K562 (cell line): ENCODE results near the gene TMEM204. TPM values are rescaled to one million over a fixed set of nuclear protein-coding genes. Genes with fewer than 3 reads are reported as not detected.

Experiments
- CHD4 ChIP-seq: fragments of 200-600 bp; sonication (generic); IDR thresholded peaks from 3 replicates; pipeline ENCODE4 v1.6.1; 2012; ENCODE audit warnings: low read depth, mild to moderate bottlenecking, mixed read lengths, low read length, inconsistent platforms; ENCODE audit not compliant: insufficient read depth, insufficient replicate concordance, poor library complexity, severe bottlenecking
- CREBBP ChIP-seq: IDR thresholded peaks from one replicate; pipeline ENCODE4 v1.6.1; 2012; ENCODE audit warnings: low read depth, mild to moderate bottlenecking, control low read depth, inconsistent platforms, low read length
- DIDO1 ChIP-seq: fragments of 450-650 bp; IDR thresholded peaks from 2 replicates; pipeline ENCODE4 v1.6.1; 2016; ENCODE audit warnings: low read depth, missing biosample characterization, missing genetic modification characterization
- ETV1 ChIP-seq: fragments of 450-650 bp; conservative IDR thresholded peaks from 2 replicates; pipeline ENCODE4 v1.6.1; 2016; ENCODE audit warnings: missing genetic modification characterization, control low read depth, low read depth, missing compliant biosample characterization
- FOXP1 ChIP-seq: sonication (generic); formaldehyde crosslinking; IDR thresholded peaks from 2 replicates; pipeline ENCODE4 v1.8.0; 2022; ENCODE audit warnings: mild to moderate bottlenecking, missing genetic modification reagents
- FOXP4 ChIP-seq: sonication (generic); formaldehyde crosslinking; IDR thresholded peaks from 2 replicates; pipeline ENCODE4 v1.8.0; 2022; ENCODE audit warnings: mild to moderate bottlenecking, missing genetic modification reagents, borderline replicate concordance
- GTF2A2 ChIP-seq: IDR thresholded peaks from 2 replicates; pipeline ENCODE4 v1.6.1; 2016; ENCODE audit warnings: mild to moderate bottlenecking, missing genetic modification characterization, missing compliant biosample characterization
- MITF ChIP-seq: IDR thresholded peaks from 2 replicates; pipeline ENCODE4 v1.6.1; 2014; ENCODE audit warnings: antibody characterized with exemption
- MLX ChIP-seq, 2 experiments: fragments of 450-650 bp in 1 of 2; sonication (generic) in 1 of 2; formaldehyde crosslinking; conservative IDR thresholded peaks; 2 replicates each; pipeline versions ENCODE4 v1.4.0 to v1.8.1; 2020 to 2022; ENCODE audit warnings: mild to moderate bottlenecking in 1 of 2, missing genetic modification reagents in 1 of 2
- MTA2 ChIP-seq: fragments of 450-650 bp; IDR thresholded peaks from 2 replicates; pipeline ENCODE4 v1.6.1; 2016; ENCODE audit warnings: low read depth
- NR2C1 ChIP-seq, 2 experiments: fragments of 450-650 bp; IDR thresholded peaks; 2 replicates each; pipeline ENCODE4 v1.6.1; 2017; ENCODE audit warnings: mild to moderate bottlenecking in 2 of 2, antibody characterized with exemption in 1 of 2, inconsistent platforms in 1 of 2, missing compliant biosample characterization in 1 of 2, missing genetic modification characterization in 1 of 2
- PHB ChIP-seq: fragments of 250-450 bp; sonication (Bioruptor Pico); IDR thresholded peaks from 2 replicates; pipeline ENCODE4 v1.5.0; 2021
- POLR2G ChIP-seq: fragments of 200-400 bp; formaldehyde crosslinking; IDR thresholded peaks from 2 replicates; pipeline ENCODE4 v1.6.1; 2017; ENCODE audit warnings: low read depth, mild to moderate bottlenecking, antibody characterized with exemption, low read length, moderate library complexity
- SAP30 ChIP-seq: fragments of 200-600 bp; sonication (generic); IDR thresholded peaks from 2 replicates; pipeline ENCODE4 v1.6.1; 2012; ENCODE audit warnings: borderline replicate concordance, low read depth, mild to moderate bottlenecking, moderate library complexity, low read length, control low read depth, inconsistent platforms; ENCODE audit not compliant: insufficient read depth, poor library complexity, severe bottlenecking
- SMARCC2 ChIP-seq: fragments of 450-650 bp; IDR thresholded peaks from 2 replicates; pipeline ENCODE4 v1.6.1; 2017; ENCODE audit warnings: antibody characterized with exemption, moderate library complexity, mild to moderate bottlenecking, low read depth
- SMC3 ChIP-seq: conservative IDR thresholded peaks from 2 replicates; pipeline ENCODE4 v1.6.1; 2011; ENCODE audit warnings: low read depth, low read length, improper control_type of control experiment; ENCODE audit not compliant: insufficient read depth
- THAP7 ChIP-seq: fragments of 250-450 bp; sonication (Bioruptor Pico); IDR thresholded peaks from 2 replicates; pipeline ENCODE4 v1.5.0; 2021
- THRB ChIP-seq: fragments of 450-650 bp; formaldehyde crosslinking; conservative IDR thresholded peaks from 2 replicates; pipeline ENCODE4 v1.4.0; 2022; ENCODE audit warnings: mild to moderate bottlenecking, missing genetic modification characterization
- ZNF197 ChIP-seq: fragments of 200-800 bp; sonication (Bioruptor generic); IDR thresholded peaks from 2 replicates; pipeline ENCODE4 v1.6.1; 2016; ENCODE audit warnings: low read depth, missing genetic modification characterization, missing compliant biosample characterization
- ZNF696 ChIP-seq: fragments of 250-450 bp; sonication (Bioruptor Pico); conservative IDR thresholded peaks from 2 replicates; pipeline ENCODE4 v1.4.0; 2020; ENCODE audit warnings: mild to moderate bottlenecking, moderate library complexity
- polyA plus RNA-seq, 8 experiments: library from polyadenylated mRNA; depleted of rRNA in 4 of 8; stranded (reverse) in 5 of 8; unstranded in 3 of 8; fragments of >200 nt; fragmentation: Nextera tagmentation in 2 of 8; fragmentation: Illumina TruSeq in 1 of 8; extraction: Ambion mirVana in 2 of 8; extraction: Trizol in 1 of 8; gene quantifications; 2 replicates each; pipeline versions ENCODE4 v1.2.1 to v1.2.3, GENCODE V29; 2011 to 2014; ENCODE audit warnings: inconsistent platforms in 1 of 8, missing spikeins in 1 of 8
- total RNA-seq, 7 experiments: library from RNA; depleted of rRNA in 6 of 7; stranded (reverse); fragments of >200 nt in 6 of 7; fragmentation: Illumina TruSeq in 2 of 7; extraction: Trizol in 2 of 7; gene quantifications; 2 replicates each; pipeline versions ENCODE4 v1.2.1 to v1.2.3, GENCODE V29; 2011 to 2021; ENCODE audit warnings: low replicate concordance in 1 of 7

Gene TMEM204
- total and polyA plus RNA-seq, 9 of the 15 experiments (the other 6 are each of a cell fraction or from before 2014, with no cell fraction given), result 0.04 to 0.18 TPM; not detected in 7

- peak; percentile 38; the same call in 1 of the 2 replicates for TF ChIP-seq FOXP4 (CRISPR knock-in tag)
- TF ChIP-seq POLR2G, result peak; percentile 88
- peak; percentile 93 for TF ChIP-seq NR2C1 (IDR thresholded peaks at IDR 0.05)
- TF ChIP-seq NR2C1 (tag; IDR thresholded peaks at IDR 0.05), result peak; percentile 95
- no peak for TF ChIP-seq PHB
- TF ChIP-seq ZNF197 (CRISPR knock-in tag), result no peak
- peak; percentile 93 for TF ChIP-seq SAP30
- peak; percentile 77 for TF ChIP-seq DIDO1 (tag)
- peak; percentile 71 for TF ChIP-seq ETV1
- TF ChIP-seq THAP7 (CRISPR knock-in tag), result no peak
- TF ChIP-seq GTF2A2 (tag), result 0 out of 2 replicates have a peak, but pooled peaks have one; percentile 11
- no peak for TF ChIP-seq MLX (CRISPR knock-in tag; conservative IDR thresholded peaks at IDR 0.05)
- no peak for TF ChIP-seq SMARCC2
- no peak for TF ChIP-seq SMC3
- TF ChIP-seq ZNF696, result no peak
- 0 out of 2 replicates have a peak, but pooled peaks have one; percentile 8 for TF ChIP-seq THRB (CRISPR knock-in tag)
- no peak for TF ChIP-seq CREBBP
- no peak for TF ChIP-seq MITF
- TF ChIP-seq MTA2, result no peak
- TF ChIP-seq FOXP1 (CRISPR knock-in tag), result peak; percentile 94; the same call in 1 of the 2 replicates
- TF ChIP-seq CHD4, result no peak
Observed at GRCh38 chr16:1492923-1493745, 40.3 kb upstream of the TMEM204 start, which contains the start of gene TELO2 (continued).
